C4-2B (cell line): ENCODE measurements around the gene KLHL26.

Source experiments
- CTCF ChIP-seq: fragments of 450-650 bp; conservative IDR thresholded peaks from 2 replicates; pipeline ENCODE4 v1.5.1; 2017; ENCODE audit warnings: mild to moderate bottlenecking
- ZFX ChIP-seq: fragments of 450-650 bp; IDR thresholded peaks from 2 replicates; pipeline ENCODE4 v1.6.1; 2017

- no peak for TF ChIP-seq CTCF
- no peak for TF ChIP-seq ZFX
These were observed 29.4 kb upstream of the KLHL26 start for GRCh38 chr19:18607226-18608101.
